ENCODE results near the gene ANAPC13. TPM values are rescaled to one million over a fixed set of nuclear protein-coding genes. Genes with fewer than 3 reads are reported as not detected.

The ANAPC13 gene
- total RNA-seq, 2 experiments from 2014 or later: 12.9 to 16.8 TPM

DNA sequence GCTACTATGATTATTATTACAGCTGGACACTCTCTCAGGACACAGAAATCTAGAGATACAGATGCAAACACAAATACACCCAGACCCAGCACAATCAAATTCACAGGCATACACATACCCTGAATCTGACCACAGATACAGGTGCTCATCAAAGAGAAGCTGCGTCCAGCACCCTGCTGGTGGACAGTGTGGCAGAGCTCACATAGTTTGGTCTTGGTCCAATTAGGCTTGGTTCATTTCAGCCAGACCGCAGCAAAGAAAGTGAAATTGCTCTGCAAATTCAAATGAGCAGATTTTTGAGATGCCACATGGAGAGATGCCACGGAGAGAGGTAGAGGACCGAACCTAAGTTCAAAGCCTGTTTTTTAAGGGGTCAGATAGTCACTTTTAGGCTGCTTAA, 55.6 kb downstream of the ANAPC13 start:
- ATAC-seq (ENCODE audit: poor library complexity) (no peak), DNase-seq (no peak)
- POLR2A ChIA-PET: no interaction called here
- H3K27ac ChIP-seq (ENCODE audit: low read depth in 1 of 2, low read length in 2 of 2): no peak overlapping the region
- intact Hi-C loops (cut with DNase I, micrococcal nuclease): no loop called here
- H3K4me3 Mint-ChIP-seq: no peak overlapping the region
- no peaks in the 10 kb centered on the region for H3K36me3 ChIP-seq (ENCODE audit: insufficient read depth, low read length)
- peaks cover 0 to 10% of the 10 kb centered on the region in 2 experiments for H3K27me3 ChIP-seq (ENCODE audit: control insufficient read depth in 1 of 2, insufficient read depth in 2 of 2, low read length in 2 of 2)
- no peaks in the 10 kb centered on the region for H3K4me1 Mint-ChIP-seq (ENCODE audit: low read depth)
- no peak overlapping the region for H3K27ac Mint-ChIP-seq
- peaks cover 33% of the 10 kb centered on the region for H3K27me3 Mint-ChIP-seq
- H3K4me3 ChIP-seq (ENCODE audit: low read length): no peak overlapping the region
- no peaks in the 10 kb centered on the region for H3K4me1 ChIP-seq (ENCODE audit: insufficient read depth, low read length)
- H3K9me3 Mint-ChIP-seq: no peaks in the 10 kb centered on the region
- TF ChIP-seq, protein P1, sequence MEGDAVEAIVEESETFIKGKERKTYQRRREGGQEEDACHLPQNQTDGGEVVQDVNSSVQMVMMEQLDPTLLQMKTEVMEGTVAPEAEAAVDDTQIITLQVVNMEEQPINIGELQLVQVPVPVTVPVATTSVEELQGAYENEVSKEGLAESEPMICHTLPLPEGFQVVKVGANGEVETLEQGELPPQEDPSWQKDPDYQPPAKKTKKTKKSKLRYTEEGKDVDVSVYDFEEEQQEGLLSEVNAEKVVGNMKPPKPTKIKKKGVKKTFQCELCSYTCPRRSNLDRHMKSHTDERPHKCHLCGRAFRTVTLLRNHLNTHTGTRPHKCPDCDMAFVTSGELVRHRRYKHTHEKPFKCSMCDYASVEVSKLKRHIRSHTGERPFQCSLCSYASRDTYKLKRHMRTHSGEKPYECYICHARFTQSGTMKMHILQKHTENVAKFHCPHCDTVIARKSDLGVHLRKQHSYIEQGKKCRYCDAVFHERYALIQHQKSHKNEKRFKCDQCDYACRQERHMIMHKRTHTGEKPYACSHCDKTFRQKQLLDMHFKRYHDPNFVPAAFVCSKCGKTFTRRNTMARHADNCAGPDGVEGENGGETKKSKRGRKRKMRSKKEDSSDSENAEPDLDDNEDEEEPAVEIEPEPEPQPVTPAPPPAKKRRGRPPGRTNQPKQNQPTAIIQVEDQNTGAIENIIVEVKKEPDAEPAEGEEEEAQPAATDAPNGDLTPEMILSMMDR (IDR thresholded peaks at IDR 0.05): no peak
- CTCF ChIA-PET: no interaction called here
- H3K36me3 Mint-ChIP-seq (ENCODE audit: low read depth): no peaks in the 10 kb centered on the region
- no peaks in the 10 kb centered on the region for H3K9me3 ChIP-seq (ENCODE audit: control insufficient read depth in 1 of 2, insufficient read depth in 1 of 2, low read length in 2 of 2)

DNA sequence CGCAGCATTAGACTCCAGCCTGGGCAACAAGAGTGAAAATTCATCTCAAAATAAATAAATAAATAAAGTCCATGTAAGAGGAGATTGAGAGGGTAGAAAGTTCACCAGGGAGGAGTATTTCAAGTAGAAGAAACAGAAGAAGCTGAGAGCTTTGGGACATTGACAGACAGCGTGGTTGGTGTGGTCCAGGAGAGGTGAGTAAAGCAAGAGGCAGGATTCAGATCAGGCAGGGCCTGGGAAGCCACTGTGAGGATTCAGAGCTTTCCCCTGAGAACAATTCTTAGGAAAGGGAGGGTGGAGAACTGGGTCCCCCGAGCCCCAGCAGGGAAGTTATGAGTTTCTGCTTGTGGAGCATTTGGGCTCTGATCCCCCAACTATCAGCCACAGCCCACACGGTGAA, 57.4 kb downstream of the ANAPC13 start:
- TF ChIP-seq, protein P1 (IDR thresholded peaks at IDR 0.05): no peak
- Mint-ChIP-seq H3K27ac (no peak overlapping the region), H3K27me3 (peaks cover 27% of the 10 kb centered on the region), H3K36me3 (ENCODE audit: low read depth) (no peaks in the 10 kb centered on the region), H3K4me1 (ENCODE audit: low read depth) (no peaks in the 10 kb centered on the region), H3K4me3 (no peak overlapping the region), H3K9me3 (no peaks in the 10 kb centered on the region)
- intact Hi-C loops (cut with DNase I, micrococcal nuclease): no loop called here
- DNase-seq: no peak
- Histone ChIP-seq H3K27ac (ENCODE audit: low read depth in 1 of 2, low read length in 2 of 2) (no peak overlapping the region), H3K4me1 (ENCODE audit: insufficient read depth, low read length) (no peaks in the 10 kb centered on the region), H3K9me3 (ENCODE audit: control insufficient read depth in 1 of 2, insufficient read depth in 1 of 2, low read length in 2 of 2) (no peaks in the 10 kb centered on the region), H3K4me3 (ENCODE audit: low read length) (no peak overlapping the region), H3K36me3 (ENCODE audit: insufficient read depth, low read length) (no peaks in the 10 kb centered on the region), H3K27me3 (ENCODE audit: control insufficient read depth in 1 of 2, insufficient read depth in 2 of 2, low read length in 2 of 2) (peaks cover 0 to 13% of the 10 kb centered on the region in 2 experiments)
- ChIA-PET CTCF (no interaction called here), POLR2A (no interaction called here)
- ATAC-seq (ENCODE audit: poor library complexity): no peak

Other genes with a start within 250 kb of the ANAPC13 start
- 10 to 100 TPM; 57.6 to 59.2 TPM for gene RYK, start 235.1 kb downstream of the ANAPC13 start, total RNA-seq
- gene AMOTL2, start 111.5 kb downstream of the ANAPC13 start, total RNA-seq: not detected
- gene CEP63, start 72 bp upstream of the ANAPC13 start, total RNA-seq: 10 to 100 TPM; 13.2 to 15.1 TPM
- gene KY, start 165.0 kb upstream of the ANAPC13 start, total RNA-seq: not detected

Data from CD4-positive, alpha-beta T cell (primary cell).